IPS-18c (cell line): ENCODE results near the gene SYNE2.
"Not testable (repeated sequence)": the region's sequence is repeated elsewhere in the genome, so short reads cannot be mapped to it uniquely, and the experiment has no call there.

Experiments
- H3K4me3 ChIP-seq: 2 replicates; pipeline ENCODE4 v1.7.0; 2013; ENCODE audit warnings: low read depth, mild to moderate bottlenecking, low read length, moderate library complexity; ENCODE audit not compliant: insufficient read depth
- H3K9me3 ChIP-seq: one replicate; pipeline ENCODE4 v1.6.1; 2013; ENCODE audit warnings: mild to moderate bottlenecking, low read length, moderate library complexity; ENCODE audit not compliant: control insufficient read depth, insufficient read depth

SYNE2 gene, protein sequence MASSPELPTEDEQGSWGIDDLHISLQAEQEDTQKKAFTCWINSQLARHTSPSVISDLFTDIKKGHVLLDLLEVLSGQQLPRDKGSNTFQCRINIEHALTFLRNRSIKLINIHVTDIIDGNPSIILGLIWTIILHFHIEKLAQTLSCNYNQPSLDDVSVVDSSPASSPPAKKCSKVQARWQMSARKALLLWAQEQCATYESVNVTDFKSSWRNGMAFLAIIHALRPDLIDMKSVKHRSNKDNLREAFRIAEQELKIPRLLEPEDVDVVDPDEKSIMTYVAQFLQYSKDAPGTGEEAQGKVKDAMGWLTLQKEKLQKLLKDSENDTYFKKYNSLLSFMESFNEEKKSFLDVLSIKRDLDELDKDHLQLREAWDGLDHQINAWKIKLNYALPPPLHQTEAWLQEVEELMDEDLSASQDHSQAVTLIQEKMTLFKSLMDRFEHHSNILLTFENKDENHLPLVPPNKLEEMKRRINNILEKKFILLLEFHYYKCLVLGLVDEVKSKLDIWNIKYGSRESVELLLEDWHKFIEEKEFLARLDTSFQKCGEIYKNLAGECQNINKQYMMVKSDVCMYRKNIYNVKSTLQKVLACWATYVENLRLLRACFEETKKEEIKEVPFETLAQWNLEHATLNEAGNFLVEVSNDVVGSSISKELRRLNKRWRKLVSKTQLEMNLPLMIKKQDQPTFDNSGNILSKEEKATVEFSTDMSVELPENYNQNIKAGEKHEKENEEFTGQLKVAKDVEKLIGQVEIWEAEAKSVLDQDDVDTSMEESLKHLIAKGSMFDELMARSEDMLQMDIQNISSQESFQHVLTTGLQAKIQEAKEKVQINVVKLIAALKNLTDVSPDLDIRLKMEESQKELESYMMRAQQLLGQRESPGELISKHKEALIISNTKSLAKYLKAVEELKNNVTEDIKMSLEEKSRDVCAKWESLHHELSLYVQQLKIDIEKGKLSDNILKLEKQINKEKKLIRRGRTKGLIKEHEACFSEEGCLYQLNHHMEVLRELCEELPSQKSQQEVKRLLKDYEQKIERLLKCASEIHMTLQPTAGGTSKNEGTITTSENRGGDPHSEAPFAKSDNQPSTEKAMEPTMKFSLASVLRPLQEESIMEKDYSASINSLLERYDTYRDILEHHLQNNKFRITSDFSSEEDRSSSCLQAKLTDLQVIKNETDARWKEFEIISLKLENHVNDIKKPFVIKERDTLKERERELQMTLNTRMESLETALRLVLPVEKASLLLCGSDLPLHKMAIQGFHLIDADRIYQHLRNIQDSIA (N-terminal part only)

DNA sequence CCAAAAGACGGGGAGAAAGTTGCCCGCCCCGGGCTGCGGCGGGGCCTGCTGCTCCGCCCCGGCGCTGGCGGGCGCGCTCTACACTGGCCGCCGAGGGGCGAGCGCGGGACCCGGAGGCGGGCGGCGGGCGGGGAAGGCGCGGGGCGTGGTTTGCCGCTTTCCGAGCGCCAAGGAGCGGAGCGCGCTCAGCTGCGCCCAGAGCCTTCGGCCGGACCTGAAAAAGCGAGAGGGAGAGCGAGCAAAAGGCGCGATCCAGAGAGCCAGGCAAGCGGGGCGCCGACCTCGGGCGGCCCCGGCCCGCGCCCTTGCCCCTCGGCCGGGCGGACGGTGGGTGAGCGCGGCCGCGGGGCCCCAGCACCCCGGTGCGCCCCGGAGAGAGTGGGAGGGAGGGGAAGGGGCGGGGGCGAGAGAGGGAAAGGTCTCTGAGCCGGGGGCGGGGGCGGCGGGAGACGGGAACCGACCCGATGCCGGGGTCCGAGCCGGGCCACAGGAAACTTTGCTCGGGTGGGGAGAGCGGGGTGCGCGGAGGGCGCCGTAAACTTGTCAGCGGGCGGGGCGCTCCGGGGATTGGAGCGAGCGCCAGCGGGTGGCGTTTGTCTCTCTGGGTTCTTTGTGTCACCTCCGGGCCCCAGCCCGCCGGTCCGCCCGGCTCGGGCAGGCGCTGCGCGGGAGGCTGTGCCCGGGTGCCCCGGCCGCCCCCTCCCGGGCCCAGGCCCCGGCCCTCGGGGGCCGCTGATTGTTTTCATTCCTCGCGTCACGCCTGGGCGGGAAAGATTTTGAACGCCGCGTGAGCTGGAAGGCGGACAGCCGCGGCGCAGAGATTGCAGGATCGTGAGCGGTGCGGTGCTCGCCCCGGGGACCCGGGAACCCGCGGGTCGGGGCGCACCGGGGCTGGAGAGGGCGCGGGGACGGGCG is at the start of gene SYNE2:
Gene SYNE2 (plus strand): TSS at position 188 of the 915 bp plus-strand sequence. CDS start 56,145 bp downstream, outside the sequence.
- Histone ChIP-seq H3K9me3 (no peaks in the 10 kb centered on the region), H3K4me3 (peak within 1 kb of the TSS; percentile 78)

DNA sequence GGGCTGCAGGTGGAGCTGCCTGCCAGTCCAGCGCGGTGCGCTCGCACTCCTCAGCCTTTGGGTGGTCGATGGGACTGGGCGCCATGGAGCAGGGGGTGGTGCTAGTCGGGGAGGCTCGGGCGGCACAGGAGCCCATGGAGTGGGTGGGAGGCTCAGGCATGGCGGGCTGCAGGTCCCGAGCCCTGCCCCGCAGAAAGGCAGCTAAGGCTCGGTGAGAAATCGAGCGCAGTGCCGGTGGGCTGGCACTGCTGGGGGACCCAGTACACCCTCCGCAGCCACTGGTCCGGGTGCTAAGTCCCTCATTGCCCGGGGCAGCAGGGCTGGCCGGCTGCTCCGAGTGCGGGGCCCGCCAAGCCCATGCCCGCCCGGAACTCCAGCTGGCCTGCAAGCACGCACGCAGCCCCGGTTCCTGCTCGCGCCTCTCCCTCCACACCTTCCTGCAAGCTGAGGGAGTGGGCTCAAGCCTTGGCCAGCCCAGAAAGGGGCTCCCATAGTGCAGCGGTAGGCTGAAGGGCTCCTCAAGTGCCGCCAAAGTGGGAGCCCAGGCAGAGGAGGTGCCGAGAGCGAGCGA is 49.5 kb upstream of the SYNE2 start:
- not testable (repeated sequence) for H3K4me3 ChIP-seq, H3K9me3 ChIP-seq

DNA sequence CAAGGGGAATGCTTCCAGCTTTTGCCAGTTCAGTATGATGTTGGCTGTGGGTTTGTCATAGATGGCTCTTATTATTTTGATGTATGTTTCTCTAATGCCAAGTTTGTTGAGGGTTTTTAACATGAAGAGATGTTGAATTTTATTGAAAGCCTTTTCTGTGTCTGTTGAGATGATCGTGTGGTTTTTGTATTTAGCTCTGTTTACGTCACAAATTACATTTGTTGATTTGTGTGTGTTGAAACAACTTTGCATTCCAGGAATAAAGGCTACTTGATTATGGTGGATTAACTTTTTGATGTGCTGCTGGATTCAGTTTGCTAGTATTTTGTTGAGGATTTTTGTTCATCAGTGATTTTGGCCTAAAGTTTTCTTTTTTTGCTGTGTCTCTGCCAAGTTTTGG is 46.7 kb upstream of the SYNE2 start:
- H3K4me3 ChIP-seq, H3K9me3 ChIP-seq: not testable (repeated sequence)

DNA sequence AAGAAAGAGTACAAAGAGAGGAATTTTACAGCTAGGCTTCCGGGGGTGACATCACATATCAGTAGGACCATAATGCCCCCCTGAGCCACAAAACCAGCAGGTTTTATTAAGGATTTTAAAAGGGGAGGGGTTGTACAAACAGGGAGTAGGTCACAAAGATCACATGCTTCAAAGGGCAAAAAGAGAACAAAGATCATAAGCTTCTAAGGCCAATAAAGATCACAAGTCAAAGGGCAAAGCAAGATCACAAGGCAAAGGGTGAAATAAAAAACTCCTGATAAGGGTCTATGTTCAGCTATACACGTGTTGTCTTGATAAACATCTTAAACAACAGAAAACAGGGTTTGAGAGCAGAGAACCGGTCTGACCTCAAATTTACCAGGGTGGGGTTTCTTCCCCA is 41.1 kb upstream of the SYNE2 start:
- H3K9me3 ChIP-seq, H3K4me3 ChIP-seq: not testable (repeated sequence)

DNA sequence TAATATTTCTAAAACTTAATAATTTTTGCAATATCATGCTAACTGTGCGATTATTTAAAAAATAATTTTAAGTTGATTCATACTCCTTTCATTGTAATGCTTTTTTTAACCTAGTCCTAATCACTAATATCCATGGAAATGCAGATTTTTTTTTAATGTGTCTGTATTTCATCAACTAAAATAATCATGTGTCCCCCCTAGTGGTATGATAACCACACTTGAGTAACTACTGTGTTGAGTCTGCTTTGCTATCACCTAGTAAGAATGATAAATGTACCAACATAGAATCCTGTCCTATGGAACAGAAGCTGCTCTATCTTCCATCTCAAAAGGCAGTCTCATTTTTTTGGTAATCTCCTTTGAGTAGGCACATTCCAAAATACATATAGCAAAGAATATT is 19.1 kb upstream of the SYNE2 start:
- H3K4me3 ChIP-seq, result no peak overlapping the region
- H3K9me3 ChIP-seq, result no peaks in the 10 kb centered on the region

DNA sequence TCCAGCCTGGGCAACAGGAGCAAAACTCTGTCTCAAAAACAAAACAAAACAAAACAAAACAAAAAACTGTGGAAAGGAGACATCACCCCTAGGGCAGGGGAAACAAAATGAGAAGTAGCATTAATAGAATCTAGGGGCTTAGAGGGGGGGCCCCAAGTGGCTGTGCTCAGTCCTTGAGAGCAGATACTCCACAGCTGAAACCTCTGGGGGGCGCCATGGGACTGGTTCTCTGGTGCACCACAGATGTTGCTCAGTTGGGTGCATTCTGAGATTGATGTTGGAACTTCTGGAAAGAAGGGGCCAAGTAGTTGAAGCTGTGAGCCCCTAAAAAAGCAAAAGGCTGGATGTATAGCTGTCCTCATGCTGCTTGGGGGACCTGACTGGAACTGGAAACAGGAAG is 11.8 kb upstream of the SYNE2 start:
- no peaks in the 10 kb centered on the region for H3K9me3 ChIP-seq
- no peak overlapping the region for H3K4me3 ChIP-seq

DNA sequence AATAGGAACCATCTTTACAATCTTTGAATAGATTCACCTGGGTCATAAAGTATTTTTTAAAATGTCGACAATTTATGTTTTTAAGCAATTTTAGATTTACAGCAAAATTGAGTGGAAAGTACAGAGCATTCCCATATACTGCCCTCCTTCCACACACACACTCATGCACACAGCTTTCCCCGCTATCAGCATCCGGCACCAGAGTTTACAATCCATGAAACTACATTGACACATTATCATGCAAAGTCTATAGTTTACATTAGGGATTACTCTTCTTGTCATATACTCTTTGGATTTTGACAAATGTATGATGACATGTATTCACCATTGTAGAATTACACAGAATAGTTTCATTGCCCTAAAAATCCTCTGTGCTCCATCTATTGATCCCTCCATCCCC is 9.0 kb upstream of the SYNE2 start:
- no peak overlapping the region for H3K4me3 ChIP-seq
- H3K9me3 ChIP-seq, result no peaks in the 10 kb centered on the region

DNA sequence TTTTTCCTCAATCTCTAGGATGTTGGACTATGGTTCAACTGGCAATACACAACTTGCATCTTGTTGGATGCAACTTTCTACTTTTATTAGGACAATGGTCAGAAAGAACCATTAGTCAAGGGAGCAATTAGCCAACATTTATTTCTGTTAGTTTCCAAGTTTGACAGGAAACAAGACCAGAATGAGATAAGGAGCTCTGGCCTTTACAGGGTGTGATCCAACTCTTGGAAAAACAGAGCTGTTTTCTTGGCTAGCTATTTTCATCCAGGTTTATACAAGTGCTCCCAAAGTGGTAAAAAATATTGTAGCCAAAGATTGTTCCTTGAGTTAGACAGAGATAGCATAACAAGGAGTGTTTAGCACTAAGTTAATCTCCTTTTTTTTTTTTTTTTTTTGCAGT is 3.9 kb upstream of the SYNE2 start:
- Histone ChIP-seq H3K9me3 (no peaks in the 10 kb centered on the region), H3K4me3 (no peak overlapping the region)

DNA sequence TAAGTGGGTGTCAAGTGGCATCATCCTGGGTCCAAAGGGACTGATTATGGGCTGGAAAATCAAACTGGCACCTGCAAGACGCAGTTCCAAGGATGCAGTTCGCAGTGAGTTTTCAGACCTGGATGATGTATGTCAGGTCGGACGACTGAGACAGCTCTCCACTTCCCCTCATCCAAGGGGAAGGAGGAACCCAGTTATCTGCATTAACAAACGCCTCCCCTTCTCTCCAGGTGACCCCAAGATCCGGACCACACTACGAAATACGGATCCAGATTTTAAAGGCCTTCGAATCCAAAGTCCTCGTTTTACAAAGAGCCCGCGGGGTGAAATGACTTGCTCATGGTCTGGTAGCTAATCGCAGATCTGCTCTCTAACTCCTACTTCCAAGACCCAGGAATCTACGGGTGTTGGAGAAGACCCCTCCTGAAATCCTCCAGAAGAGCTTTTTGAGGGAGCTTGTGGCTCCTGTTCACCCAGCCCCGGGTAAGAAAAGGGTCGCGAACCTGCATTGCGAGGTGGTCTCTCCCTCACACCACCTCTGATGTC is 460 bp upstream of the SYNE2 start:
- H3K4me3 ChIP-seq, result peak overlapping the region; percentile 78; the same call in 1 of the 2 replicates

DNA sequence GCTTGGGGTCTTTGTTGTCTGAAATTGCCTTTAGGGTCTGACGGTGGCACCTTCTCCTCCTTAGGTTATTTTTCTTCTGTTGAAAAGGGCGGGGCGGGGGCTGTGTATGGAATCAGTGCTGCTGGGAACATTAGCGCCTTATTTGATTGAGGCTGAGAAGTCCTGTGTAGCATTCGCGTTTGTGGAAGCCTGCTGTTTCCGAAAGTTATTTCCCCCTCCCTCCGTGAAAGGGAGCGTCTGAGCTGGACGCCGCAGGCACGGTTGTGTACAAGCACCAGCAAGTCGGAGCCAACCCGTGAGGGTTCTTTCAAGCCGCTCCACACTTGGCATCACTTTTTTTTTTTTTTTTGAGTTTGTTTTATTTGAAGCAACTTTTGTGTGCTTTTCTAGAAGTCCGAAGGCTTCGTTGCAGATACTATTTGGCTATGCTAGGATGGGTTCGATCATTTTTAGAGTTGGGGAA is 1.1 kb downstream of the SYNE2 start:
- Histone ChIP-seq H3K9me3 (no peaks in the 10 kb centered on the region), H3K4me3 (peak overlapping the region; percentile 78)

More for the DNA sequence above, 460 bp upstream of the SYNE2 start:
- H3K9me3 ChIP-seq, result no peaks in the 10 kb centered on the region

DNA sequence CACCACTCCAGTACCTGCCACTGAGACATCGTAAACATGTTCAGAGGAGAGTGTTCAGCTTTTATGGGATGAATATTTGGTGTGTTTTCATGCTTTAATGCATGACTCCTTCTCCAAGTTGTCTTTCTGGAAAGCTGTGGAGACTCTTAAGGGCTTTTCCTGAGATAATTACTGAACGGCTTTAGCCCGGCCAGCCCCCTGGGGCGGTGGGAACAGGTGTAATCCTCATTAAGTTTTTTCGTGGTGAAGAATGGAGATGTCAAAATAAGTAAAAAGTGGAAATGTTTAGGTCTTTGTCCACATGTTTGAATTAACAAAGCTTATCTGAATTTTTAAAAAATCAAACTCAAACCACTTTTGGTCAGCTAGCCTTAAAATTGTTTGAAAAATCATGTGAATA is 1.5 kb downstream of the SYNE2 start:
- Histone ChIP-seq H3K4me3 (peak overlapping the region; percentile 78), H3K9me3 (no peaks in the 10 kb centered on the region)

DNA sequence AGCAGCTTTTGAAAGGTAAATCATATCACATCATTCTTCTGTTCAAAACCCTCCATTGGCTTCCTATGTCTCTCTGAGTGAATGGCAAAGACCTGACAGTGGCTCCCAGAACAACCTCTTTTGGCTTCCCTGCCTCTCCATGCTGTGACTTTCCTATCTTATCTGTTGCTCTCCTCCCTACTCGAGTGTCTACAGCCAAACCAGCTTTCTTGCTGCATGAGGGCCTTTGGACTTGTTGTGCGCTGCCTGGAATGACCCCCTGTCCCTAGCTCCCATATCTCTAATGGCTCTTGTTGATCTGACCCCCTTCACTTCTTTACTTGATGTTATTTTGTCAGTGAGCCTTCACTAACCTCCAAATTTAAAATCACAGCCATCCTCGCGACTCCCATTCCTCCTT is 2.5 kb downstream of the SYNE2 start:
- H3K4me3 ChIP-seq, result no peak overlapping the region
- H3K9me3 ChIP-seq, result no peaks in the 10 kb centered on the region

DNA sequence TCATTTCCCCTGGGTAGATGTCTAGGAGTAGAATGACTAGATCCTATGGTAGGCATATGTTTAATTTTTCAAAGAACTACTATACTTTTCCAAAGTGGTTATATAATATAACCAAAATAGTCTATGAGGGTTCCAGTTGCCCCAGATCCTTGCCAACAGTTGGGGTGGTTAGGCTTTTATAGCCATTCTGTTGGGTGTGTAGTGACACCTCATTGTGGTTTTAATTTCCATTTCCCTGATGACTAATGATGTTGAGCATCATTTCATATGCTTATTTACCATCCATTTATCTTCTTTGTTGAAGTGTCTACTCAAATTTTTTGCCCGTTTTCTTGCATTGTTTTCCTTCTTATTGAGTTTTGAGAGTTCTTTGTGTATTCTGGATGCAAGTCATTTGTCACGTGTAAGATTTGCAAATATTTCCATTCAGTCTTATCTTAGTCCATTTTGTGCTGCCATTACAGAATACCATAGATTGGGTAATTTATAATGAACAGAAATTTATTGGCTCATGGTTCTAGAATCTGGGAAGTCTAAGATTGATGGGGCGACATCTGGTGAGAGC is 4.7 kb downstream of the SYNE2 start:
- Histone ChIP-seq H3K9me3 (no peaks in the 10 kb centered on the region), H3K4me3 (no peak overlapping the region)

DNA sequence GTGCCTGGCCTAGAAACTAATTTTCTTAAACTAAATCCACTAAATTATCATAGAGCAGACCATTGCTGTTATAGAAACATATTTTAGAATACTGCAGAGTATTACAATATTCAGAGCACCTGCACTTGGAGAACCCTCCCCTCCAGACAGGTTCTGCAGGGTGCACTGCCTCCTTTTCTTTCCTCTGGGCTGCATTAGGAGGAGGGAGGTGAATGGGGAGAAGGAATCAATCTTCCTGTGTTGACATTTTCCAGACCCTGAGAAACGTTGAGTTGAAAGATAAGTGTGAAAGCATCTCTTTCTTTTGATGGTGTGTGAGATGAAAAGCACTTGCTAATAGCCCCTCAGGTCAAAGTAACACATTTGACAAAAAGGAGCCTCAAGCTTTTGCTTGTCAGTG is 7.3 kb downstream of the SYNE2 start:
- no peaks in the 10 kb centered on the region for H3K9me3 ChIP-seq
- no peak overlapping the region for H3K4me3 ChIP-seq

DNA sequence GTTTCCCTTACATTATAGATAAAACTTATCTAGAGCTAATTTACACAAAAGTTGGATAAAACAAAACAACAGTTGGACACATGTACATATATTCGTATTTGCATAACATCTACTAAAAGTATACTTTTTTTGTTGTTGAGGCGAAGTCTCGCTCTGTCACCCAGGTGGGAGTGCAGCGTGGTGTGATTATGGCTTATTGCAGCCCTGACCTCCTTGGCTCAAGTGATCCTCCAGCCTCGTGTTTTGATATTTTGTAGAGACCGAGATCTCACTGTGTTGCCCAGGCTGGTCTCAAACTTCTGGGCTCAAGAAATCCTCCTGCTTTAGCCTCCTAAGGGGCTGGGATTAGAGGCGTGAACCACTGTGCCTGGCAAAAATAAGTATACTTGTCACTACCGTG is 9.4 kb downstream of the SYNE2 start:
- Histone ChIP-seq H3K4me3 (no peak overlapping the region), H3K9me3 (no peaks in the 10 kb centered on the region)

DNA sequence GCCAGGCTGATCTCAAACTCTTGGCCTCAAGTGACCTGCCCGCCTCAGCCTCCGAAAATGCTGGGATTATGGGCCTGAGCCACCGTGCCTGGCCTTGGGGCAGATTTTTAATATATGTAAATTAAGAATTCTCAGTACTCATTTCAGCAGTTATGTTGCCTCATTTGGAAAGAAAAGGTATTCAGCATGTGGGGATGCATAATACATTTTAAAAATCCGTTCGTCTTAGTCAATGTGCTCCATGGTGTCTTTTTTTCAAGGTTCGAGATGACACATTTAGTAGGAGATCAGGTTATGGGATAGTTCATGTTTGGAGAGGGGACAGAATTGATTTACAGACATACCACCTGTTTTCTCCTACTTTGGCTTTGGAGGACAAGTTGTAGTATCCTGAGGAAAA is 10.2 kb downstream of the SYNE2 start:
- Histone ChIP-seq H3K9me3 (no peaks in the 10 kb centered on the region), H3K4me3 (no peak overlapping the region)
